Left renal pelvis (tissue), 4 donors: Measurements from ENCODE around the gene CADPS2. TPM values are rescaled to one million over a fixed set of nuclear protein-coding genes. Genes with fewer than 3 reads are reported as not detected.
"Not testable (repeated sequence)": the region's sequence is repeated elsewhere in the genome, so short reads cannot be mapped to it uniquely, and the experiment has no call there.

Source experiments
- DNase-seq, 4 donors: peaks; one replicate each; pipeline ENCODE4 v3.0.0-alpha.2; 2013; ENCODE audit warnings: low read depth in 4 of 4, low spot score in 3 of 4
- polyA plus RNA-seq, 4 donors: library from polyadenylated mRNA; unstranded; fragments of 120-200 nt; gene quantifications; one replicate each; pipeline ENCODE4 v1.2.1, GENCODE V29; 2013; ENCODE audit not compliant: insufficient read length in 4 of 4

CADPS2 gene
- polyA plus RNA-seq, 4 donors = 42.6 to 124 (median 54.3) TPM

GRCh38 chr7:122679813-122680212 lies 206.4 kb downstream of the CADPS2 start:
- DNase-seq = no peak

DNA sequence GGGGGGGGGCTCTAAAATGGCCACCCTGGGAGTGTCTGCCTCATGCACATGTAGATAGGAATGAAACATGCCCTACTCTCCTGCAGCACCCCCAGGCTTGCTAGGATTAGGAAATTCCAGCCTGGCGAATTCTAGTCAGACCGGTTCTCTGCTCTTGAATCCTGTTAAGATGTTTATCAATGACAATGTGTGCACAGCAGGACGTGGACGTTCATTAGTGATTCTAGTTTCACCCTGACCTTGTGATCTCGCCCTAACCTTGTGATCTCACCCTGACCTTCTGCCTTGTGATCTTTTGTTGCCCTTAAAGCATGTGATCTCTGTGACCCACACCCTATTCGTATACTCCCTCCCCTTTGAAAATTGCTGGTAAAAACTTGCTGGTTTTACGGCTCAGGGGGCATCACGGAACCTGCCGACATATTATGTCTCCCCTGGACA lies 207.0 kb downstream of the CADPS2 start:
- peak in 1 of 4 donors; percentile 12 for DNase-seq

DNA sequence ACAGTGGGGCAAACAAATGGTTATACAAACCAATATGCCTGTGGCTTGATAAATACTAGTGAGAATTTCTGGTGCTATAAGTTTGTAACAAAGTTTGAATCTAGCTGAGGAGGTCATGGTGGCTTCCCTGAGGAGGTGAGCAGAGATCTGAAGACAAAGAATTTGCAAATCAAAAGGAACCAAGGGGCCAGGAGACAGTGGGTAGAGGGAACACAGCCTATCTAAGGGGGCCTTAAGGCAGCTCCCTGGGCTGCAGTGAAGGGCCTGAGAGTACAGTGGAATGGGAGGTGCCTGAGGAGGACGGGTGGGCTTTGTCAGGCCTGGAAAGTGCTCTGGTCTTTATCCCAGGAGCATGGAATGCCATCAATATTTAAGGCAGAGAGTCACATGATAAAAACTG lies 209.1 kb downstream of the CADPS2 start:
- DNase-seq = no peak

DNA sequence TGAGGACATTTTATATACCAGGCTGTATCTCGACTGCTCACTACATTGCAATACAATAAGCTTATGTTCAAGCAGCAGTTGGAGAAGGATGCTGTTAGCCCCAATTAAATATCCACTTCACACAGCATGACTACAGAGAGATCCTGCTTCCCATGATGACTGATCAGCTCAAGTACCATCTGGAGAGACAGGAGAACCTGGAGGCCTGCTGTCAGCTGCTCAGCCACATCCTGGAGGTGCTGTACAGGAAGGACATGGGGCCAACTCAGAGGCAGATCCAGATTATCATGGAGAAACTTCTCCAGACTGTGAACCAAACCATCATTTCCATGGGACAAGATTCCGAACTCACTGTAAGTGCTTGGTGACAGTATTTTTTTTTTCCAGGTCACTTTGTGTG lies 209.8 kb downstream of the CADPS2 start:
- no peak for DNase-seq

DNA sequence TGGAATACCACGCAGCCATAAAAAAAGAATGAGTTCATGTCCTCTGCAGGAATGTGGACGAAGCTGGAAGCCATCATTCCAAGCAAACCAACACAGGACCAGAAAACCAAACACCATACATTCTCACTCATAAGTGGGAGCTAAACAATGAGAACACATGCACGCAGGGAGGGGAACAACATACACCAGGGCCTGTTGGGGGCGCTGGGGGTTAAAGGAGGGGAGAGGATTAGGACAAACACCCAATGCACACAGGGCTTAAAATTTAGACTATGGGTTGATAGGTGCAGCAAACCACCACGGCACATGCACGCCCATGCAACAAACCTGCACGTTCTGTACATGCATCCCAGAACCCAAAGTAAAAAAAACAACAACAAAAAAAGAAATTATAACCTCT lies 210.6 kb downstream of the CADPS2 start:
- DNase-seq = no peak

DNA sequence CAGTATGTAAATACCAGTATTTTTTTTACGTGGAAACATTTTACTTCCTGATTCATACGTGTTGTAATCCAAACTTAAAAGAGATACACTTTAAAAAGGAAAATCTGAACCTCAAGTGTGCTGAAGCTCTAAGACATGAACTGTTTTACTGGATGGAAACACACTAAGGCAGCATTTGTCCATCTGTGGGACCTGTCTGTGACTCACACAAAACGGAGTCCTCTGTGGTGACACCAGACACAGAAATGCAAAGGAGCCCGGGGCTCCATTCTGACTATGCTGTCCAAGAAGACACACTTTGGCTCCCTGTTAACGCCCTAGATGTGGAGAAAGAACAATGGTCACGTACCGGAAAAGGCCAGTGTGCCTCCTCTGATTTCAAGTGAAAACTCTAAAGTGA lies 211.2 kb downstream of the CADPS2 start:
- DNase-seq = no peak

GRCh38 chr7:122674502-122674901 lies 211.8 kb downstream of the CADPS2 start:
- DNase-seq = no peak

DNA sequence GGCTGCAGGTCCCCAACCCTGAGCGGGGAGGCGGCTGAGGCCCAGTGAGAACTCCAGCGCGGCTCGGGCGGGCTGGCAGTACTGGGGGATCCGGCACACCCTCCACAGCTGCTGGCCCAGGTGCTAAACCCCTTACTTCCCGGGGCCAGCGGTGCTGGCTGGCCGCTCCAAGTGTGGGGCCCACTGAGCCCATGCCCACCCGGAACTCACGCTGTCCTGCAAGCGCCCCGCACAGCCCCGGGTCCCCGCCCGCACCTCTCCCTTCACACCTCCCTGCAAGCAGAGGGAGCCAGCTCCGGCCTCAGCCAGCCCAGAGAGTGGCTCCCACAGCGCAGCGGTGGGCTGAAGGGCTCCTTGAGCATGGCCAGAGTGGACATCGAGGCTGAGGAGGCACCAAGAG lies 212.3 kb downstream of the CADPS2 start:
- DNase-seq = no peak

GRCh38 chr7:122672536-122672935 lies 213.7 kb downstream of the CADPS2 start:
- no peak for DNase-seq

- DNase-seq = no peak
These were observed 222.5 kb downstream of the CADPS2 start for GRCh38 chr7:122663733-122664132.

- DNase-seq = no peak
These were observed 227.4 kb downstream of the CADPS2 start for GRCh38 chr7:122658856-122659255.

- no peak for DNase-seq
These were observed 232.6 kb downstream of the CADPS2 start for GRCh38 chr7:122653685-122654084.

DNA sequence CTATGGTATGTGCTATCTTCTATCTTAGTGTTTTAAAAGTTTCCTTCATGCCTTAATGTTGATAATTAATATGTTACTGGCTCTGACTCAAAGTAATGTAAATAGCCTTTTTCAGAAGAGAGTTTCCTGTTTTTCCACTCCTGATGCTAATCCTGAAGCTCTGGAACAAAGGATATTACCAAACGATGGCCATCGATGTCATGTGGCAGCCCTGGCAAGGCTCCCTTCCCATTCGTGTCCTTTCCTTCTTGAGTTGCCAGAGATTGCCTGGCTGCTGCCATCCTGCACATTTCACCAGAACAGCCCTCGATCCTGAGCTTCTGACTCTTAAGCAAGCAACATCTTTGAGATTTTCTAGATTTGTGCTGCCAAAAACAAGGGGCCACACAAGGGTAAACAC lies 233.4 kb downstream of the CADPS2 start:
- no peak for DNase-seq

DNA sequence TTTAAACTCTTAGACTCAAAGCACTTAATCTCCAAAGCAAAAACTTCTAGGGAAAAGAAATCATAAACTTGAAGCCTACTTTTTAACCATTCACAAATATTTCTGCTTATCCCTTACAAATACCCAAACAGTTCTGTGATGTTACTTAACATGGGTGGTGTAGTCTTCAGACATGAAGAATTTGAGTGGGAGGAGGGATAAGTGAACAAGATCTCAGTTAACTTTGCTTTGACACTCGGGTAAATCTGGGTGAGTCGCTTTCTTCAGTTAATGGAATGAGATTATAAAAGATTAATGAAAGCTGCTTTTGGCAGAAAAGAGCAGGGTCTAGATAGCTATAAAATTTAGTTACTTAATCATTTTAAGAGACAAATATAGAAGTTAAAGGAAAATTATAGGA lies 234.8 kb downstream of the CADPS2 start:
- DNase-seq = no peak

GRCh38 chr7:122643250-122643649 lies 243.0 kb downstream of the CADPS2 start:
- DNase-seq = no peak

- DNase-seq = no peak
These were observed 247.8 kb downstream of the CADPS2 start for GRCh38 chr7:122638459-122638858.

DNA sequence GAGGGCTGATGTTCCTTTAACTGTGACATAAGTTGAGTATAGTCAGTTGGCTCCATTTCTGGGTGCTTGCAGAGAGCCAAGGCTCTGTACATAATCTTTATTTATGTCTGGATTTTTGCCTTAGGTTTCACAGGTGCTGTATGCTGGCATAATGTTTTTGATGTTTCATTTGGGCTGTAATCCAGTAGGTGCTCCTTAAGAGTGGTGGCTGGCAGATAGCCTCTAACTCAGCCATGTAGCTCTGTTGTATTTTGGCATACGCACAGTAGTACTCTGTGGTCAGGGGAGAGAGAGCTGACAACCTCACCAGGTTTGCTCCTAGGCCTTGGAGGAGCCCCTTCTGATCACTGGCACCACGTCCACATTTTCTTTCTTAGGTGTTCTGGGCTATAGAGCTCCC lies 248.5 kb downstream of the CADPS2 start:
- no peak for DNase-seq

DNA sequence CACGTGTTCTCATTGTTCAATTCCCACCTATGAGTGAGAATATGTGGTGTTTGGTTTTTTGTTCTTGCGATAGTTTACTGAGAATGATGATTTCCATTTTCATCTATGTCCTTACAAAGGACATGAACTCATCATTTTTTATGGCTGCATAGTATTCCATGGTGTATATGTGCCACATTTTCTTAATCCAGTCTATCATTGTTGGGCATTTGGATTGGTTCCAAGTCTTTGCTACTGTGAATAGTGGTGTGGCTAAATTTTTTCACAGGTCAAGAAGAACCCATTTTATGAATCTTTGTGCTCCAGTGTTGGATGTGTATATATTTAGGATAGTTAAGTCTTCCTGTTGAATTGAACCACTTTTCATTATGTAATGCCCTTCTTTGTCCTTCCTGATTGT lies 250.8 kb downstream of the CADPS2 start:
- DNase-seq = not testable (repeated sequence)

DNA sequence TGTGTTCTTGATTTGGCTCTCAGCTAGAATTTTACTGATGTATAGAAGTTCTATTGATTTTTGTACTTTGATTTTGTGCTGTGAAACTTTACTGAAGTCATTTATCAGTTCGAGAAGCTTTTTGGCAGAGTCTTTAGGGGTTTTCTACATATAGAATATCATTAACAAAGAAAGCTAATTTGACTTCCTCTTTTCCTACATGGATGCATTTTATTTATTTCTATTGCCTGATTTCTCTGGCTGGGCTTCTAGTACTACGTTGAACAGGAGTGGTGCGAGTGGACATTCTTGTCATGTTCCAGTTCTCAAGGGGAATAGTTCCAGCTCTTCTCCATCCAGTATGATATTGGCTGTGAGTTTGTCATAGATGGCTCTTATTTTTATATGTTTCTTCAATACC lies 252.8 kb downstream of the CADPS2 start:
- DNase-seq = no peak

- DNase-seq = no peak
These were observed 254.0 kb downstream of the CADPS2 start for GRCh38 chr7:122632238-122632637.

DNA sequence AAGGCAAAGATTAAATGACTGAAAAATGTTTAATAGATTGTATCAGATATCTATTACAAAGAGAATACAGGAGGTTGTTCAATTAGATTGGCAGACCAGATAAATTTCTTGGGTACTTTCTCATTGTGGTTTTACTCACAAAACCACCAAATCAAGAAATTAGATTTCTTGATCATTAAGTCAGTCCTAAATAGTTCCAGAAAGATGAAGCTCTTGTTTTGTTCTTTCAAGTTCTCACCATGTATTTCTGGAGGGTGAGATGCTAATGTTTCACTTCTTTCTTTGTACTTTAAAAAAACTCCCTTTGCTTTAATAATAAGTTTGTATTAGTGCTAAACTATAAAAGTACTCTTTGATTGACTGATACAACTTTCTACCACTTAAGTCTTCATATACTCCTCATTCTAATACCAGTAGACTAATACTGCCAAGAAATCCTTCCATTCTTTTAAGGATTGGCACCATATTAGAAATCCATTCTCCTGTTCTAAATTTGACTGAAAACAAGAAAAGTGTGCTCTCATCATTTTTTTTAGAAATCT lies 256.8 kb downstream of the CADPS2 start:
- no peak for DNase-seq

GRCh38 chr7:122628651-122629411 lies 257.4 kb downstream of the CADPS2 start:
- DNase-seq = no peak

DNA sequence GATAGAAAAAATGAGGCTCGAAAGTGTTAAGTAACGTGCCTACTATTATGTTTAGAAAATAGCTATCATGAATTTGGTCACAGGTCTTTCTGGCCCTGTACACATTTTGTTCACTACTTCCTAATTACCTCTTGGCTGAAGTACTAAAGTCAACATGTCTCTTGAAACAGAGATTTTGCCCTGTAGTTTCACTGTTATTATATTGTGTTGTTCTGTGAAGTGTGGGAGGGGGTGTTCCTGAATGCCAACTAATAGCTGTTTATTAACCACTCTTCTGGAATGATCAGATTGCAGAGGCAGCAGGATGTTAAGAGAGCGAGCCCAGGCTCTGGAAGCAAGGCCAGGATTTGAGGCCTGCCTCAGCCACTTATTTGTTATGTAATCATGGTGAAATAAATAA lies 259.5 kb downstream of the CADPS2 start:
- DNase-seq = peak in 1 of 4 donors; percentile 8
